Thyroid gland (tissue), 4 donors: ENCODE measurements around the gene YTHDC1. TPM values are rescaled to one million over a fixed set of nuclear protein-coding genes. Genes with fewer than 3 reads are reported as not detected.

ENCODE experiments used
- DNase-seq, 2 donors: peaks; one replicate each; pipeline ENCODE4 v3.0.0-alpha.2; 2019
- H3K27ac ChIP-seq, 3 donors: fragments of 200-600 bp; sonication (generic); 1 replicate in 2 of 3; 2 replicates in 1 of 3; pipeline ENCODE4 v1.5.1; 2016 to 2019; ENCODE audit warnings: mild to moderate bottlenecking in 1 of 3, moderate library complexity in 1 of 3
- H3K27me3 ChIP-seq: fragments of 200-600 bp; sonication (generic); one replicate; pipeline ENCODE4 v1.5.1; 2019
- H3K36me3 ChIP-seq, 2 donors: fragments of 200-600 bp; sonication (generic); one replicate each; pipeline ENCODE4 v1.5.1; 2016 to 2019
- H3K4me1 ChIP-seq, 2 donors: fragments of 200-600 bp; sonication (generic); one replicate each; pipeline ENCODE4 v1.5.1; 2017 to 2019
- H3K4me3 ChIP-seq, 3 donors: fragments of 200-600 bp; sonication (generic); replicated peaks in 1 of 3; 1 replicate in 2 of 3; 2 replicates in 1 of 3; pipeline ENCODE4 v1.5.1; 2016; ENCODE audit warnings: mild to moderate bottlenecking in 1 of 3
- H3K9me3 ChIP-seq: fragments of 200-600 bp; sonication (generic); one replicate; pipeline ENCODE4 v1.5.1; 2017
- CTCF ChIP-seq, 6 experiments: fragments of 200-600 bp in 3 of 6; fragments of 450-650 bp in 3 of 6; sonication (generic) in 3 of 6; IDR thresholded peaks; one replicate each; pipeline ENCODE4 v1.5.1; 2016 to 2019; ENCODE audit warnings: antibody characterized with exemption in 6 of 6, mild to moderate bottlenecking in 2 of 6, inconsistent platforms in 1 of 6, moderate library complexity in 1 of 6
- POLR2A ChIP-seq, 2 donors: fragments of 450-650 bp; IDR thresholded peaks; one replicate each; pipeline ENCODE4 v1.6.1; 2017; ENCODE audit warnings: antibody characterized with exemption in 2 of 2, mild to moderate bottlenecking in 2 of 2, moderate library complexity in 1 of 2
- WGBS, 2 donors: methylation state at CpG; one replicate each; pipeline ENCODE4 v1.1.5; 2017; 5-methylcytosine and 5-hydroxymethylcytosine counted together
- intact Hi-C: fragments of 100-400 bp; cut with DNase I; formaldehyde crosslinking; loops from one replicate; pipeline ENCODE4 v1.15.1; 2023
- total RNA-seq, 4 donors: library from RNA; depleted of rRNA; stranded (reverse); fragments of >200 nt; gene quantifications; one replicate each; pipeline ENCODE4 v1.2.3, GENCODE V29; 2016

The YTHDC1 gene
- total RNA-seq, 4 donors from 2014 or later, result 72.1 to 96.0 (median 83.2) TPM

GRCh38 chr4:68272860-68273259 lies 77.0 kb downstream of the YTHDC1 start:
- Histone ChIP-seq H3K27ac (no peak overlapping the region), H3K4me1 (no peaks in the 10 kb centered on the region), H3K4me3 (no peak overlapping the region), H3K9me3 (no peaks in the 10 kb centered on the region), H3K27me3 (no peaks in the 10 kb centered on the region), H3K36me3 (no peaks in the 10 kb centered on the region)
- no peak for DNase-seq
- TF ChIP-seq POLR2A (IDR thresholded peaks at IDR 0.05), result no peak
- TF ChIP-seq CTCF (IDR thresholded peaks at IDR 0.05), result no peak
- 82 to 88% methylated on average over 2 of the region's 2 CpGs for WGBS, 2 donors
- intact Hi-C loops, result loop anchor here (5.0 kb wide), 1 partner anchor 104 kb away; no protein-coding TSS in a partner anchor

GRCh38 chr4:68272380-68272779 lies 77.5 kb downstream of the YTHDC1 start:
- 16 to 19% methylated on average over 2 of the region's 2 CpGs for WGBS, 2 donors
- Histone ChIP-seq H3K4me1 (no peaks in the 10 kb centered on the region), H3K4me3 (no peak overlapping the region), H3K9me3 (no peaks in the 10 kb centered on the region), H3K27me3 (no peaks in the 10 kb centered on the region), H3K27ac (no peak overlapping the region), H3K36me3 (no peaks in the 10 kb centered on the region)
- intact Hi-C loops, result loop anchor here (5.0 kb wide), 1 partner anchor 105 kb away; no protein-coding TSS in a partner anchor
- TF ChIP-seq POLR2A (IDR thresholded peaks at IDR 0.05) (no peak), CTCF (IDR thresholded peaks at IDR 0.05) (no peak)
- DNase-seq, result no peak

- no peak for TF ChIP-seq POLR2A (IDR thresholded peaks at IDR 0.05)
- peak; percentile 49 to 83 (median 68) for TF ChIP-seq CTCF (IDR thresholded peaks at IDR 0.05)
- WGBS, 2 donors, result 5 to 17% methylated on average over 11 of the region's 11 CpGs
- no peak for DNase-seq
- H3K9me3 ChIP-seq, result no peaks in the 10 kb centered on the region
- no peaks in the 10 kb centered on the region for H3K36me3 ChIP-seq
- H3K4me3 ChIP-seq, result no peak overlapping the region
- H3K4me1 ChIP-seq, result no peaks in the 10 kb centered on the region
- H3K27ac ChIP-seq, result no peak overlapping the region
- intact Hi-C loops, result loop anchor here (5.0 kb wide), 1 partner anchor 105 kb away; no protein-coding TSS in a partner anchor
- no peaks in the 10 kb centered on the region for H3K27me3 ChIP-seq
Measured at GRCh38 chr4:68271851-68272357, 78.0 kb downstream of the YTHDC1 start.

GRCh38 chr4:68267433-68267944 lies 82.4 kb downstream of the YTHDC1 start:
- H3K27me3 ChIP-seq, result no peaks in the 10 kb centered on the region
- no peaks in the 10 kb centered on the region for H3K36me3 ChIP-seq
- H3K9me3 ChIP-seq, result no peaks in the 10 kb centered on the region
- H3K4me3 ChIP-seq, result no peak overlapping the region
- no peak for DNase-seq
- intact Hi-C loops, result no loop called here
- no peaks in the 10 kb centered on the region for H3K4me1 ChIP-seq
- WGBS, 2 donors, result 62 to 80% methylated on average over 2 of the region's 2 CpGs
- TF ChIP-seq CTCF (IDR thresholded peaks at IDR 0.05) (no peak), POLR2A (IDR thresholded peaks at IDR 0.05) (no peak)
- H3K27ac ChIP-seq, result no peak overlapping the region

- TF ChIP-seq POLR2A (IDR thresholded peaks at IDR 0.05) (no peak), CTCF (IDR thresholded peaks at IDR 0.05) (no peak)
- no peaks in the 10 kb centered on the region for H3K27me3 ChIP-seq
- no peak overlapping the region for H3K27ac ChIP-seq
- H3K36me3 ChIP-seq, result no peaks in the 10 kb centered on the region
- no peaks in the 10 kb centered on the region for H3K4me1 ChIP-seq
- H3K9me3 ChIP-seq, result no peaks in the 10 kb centered on the region
- no peak for DNase-seq
- intact Hi-C loops, result no loop called here
- 82 to 83% methylated on average over 3 of the region's 3 CpGs for WGBS, 2 donors
- no peak overlapping the region for H3K4me3 ChIP-seq
Measured at GRCh38 chr4:68264875-68265565, 84.9 kb downstream of the YTHDC1 start.
